ENCODE measurements around the gene BCAS4.
"Not testable (repeated sequence)": the region's sequence is repeated elsewhere in the genome, so short reads cannot be mapped to it uniquely, and the experiment has no call there.

BCAS4 gene, protein sequence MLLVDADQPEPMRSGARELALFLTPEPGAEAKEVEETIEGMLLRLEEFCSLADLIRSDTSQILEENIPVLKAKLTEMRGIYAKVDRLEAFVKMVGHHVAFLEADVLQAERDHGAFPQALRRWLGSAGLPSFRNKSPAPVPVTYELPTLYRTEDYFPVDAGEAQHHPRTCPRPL

DNA sequence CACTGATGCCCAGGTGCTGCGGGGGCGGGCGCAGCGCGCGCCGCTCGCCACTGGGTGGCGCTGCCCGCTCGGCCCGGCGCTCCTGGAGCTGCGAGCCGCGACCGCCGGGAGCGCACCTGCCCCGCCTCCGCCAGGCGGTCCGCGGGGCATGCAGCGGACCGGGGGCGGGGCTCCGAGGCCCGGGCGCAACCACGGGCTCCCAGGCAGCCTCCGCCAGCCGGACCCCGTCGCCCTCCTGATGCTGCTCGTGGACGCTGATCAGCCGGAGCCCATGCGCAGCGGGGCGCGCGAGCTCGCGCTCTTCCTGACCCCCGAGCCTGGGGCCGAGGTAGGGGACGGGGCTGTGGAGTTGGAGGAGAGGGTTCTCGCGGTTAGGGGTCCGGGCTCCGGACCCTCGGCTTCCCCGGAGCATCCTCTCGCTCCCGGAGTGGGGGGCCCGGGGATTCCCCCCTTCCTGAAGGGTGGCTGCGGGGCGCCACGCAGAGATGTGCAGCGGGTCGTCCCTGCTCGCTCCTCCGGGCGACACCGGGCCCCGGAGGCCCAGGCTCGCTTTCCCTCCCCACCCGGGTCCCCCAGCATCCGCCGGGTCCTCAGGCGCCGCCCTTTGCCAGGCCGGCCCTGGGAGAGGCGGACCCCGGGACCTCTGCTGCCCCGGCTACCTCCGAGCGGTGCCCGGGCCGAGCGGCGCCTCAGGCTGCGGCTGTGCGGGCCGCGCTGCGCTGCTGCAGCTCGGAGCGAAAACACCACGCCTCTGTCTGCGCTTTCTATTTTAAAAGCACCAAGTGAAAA, at the start of gene BCAS4:
Gene BCAS4, plus strand, starts transcription at position 216 of the 789 bp plus-strand sequence. Its CDS starts 23 bp downstream, at position 239.
- DNase-seq: peak; percentile 89 to 94

DNA sequence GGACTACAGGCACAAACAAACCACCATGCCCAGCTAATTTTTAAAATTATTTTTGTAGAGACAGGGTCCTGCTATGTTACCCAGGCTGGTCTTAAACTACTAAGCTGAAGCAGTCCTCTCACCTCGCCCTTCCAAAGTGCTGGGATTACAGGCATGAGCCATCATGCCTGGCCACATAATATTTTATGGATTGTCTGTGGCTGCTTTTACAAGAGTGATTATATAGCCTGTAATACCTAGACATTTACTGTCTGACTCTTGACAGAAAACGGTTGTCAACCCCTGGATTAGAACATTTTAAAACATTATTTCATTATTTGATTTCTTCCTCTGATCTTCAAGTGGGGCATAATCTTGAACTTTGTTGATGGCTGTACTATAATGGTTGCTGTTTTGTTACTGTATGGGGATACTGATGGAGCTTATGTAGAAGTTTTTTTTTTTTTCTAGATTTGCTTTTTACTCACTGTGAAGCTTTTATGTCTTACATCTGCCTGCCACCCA, 49.2 kb upstream of the BCAS4 start:
- peak in 1 of 2 experiments; percentile 9 for DNase-seq

DNA sequence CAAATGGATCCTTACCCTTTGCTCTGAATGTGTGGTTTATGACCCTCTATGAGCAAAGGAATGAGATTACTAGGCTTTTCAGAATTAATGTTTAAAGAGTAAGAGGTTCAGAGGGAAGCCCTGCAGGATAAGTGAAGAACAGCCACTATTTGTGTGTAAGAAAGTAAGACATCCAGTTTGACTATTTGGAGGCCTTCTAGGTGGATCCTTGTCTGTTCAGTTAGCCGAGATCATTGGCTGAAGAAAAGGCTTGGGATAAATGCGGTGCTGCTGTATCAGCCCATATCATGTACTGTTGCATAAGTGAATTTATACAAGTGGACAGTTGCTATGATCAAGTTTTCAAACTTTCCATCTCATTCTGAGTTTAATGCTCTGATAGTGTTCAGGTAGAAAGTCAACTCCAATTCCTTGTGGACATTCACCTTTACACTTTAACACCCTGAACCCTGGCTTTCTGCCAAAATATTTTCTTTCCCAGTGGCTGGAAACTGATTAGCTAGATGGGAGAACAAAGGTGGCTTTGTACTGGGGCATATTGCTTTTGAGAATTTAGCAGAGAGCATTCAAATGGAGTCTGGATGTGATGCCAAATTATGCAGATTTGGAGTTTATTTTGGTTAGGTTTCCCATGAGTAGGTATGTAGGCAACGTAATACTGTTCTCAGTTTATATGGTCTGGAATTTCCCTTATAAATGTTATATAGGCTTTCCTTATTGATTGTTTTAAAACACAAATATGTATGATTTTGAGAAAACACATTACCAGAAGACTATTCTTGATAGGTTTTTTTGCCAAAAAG, 48.5 kb upstream of the BCAS4 start:
- peak in 1 of 2 experiments; percentile 12 for DNase-seq

DNA sequence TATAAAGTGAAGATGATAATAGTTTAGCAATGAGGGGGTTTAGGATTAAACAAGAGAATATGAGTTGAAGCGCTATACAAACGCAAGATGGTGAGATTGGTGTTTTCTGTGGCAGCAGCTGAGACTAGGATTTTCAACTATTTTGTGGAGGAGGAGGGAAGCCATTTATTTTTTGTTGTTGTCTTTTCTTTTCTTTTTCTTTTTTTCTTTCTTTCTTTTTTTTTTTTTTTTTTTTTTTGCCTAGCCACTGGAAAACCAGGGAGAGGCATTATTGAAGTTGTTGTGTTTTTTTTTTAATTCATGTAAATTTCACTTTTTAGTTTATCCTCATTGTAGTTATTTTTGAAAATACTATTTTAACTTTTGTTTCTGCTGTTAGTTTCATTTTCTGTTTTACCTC, 47.6 kb upstream of the BCAS4 start:
- DNase-seq: no peak

DNA sequence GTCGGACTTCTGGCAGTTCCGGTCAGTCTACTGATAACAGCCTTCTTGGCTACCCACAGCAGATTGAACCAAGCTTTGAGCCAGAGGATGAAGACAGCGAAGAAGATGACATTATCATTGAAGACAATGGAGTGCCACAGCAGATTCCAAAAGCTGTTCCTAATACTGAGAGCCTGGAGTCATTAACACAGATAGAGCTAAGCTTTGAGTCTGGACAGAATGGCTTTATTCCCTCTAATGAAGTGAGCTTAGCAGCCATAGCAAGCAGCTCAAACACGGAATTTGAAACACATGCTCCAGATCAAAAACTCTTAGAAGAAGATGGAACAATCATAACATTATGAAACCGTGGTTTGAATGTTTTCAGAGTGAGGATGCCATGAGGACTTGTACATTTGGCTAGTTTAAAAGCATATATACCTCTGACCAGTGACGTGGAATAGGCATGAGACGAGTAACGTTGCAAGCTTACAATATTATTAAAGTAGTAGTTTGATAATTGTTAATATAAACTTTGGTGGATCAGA, 44.7 kb upstream of the BCAS4 start:
- DNase-seq: no peak

DNA sequence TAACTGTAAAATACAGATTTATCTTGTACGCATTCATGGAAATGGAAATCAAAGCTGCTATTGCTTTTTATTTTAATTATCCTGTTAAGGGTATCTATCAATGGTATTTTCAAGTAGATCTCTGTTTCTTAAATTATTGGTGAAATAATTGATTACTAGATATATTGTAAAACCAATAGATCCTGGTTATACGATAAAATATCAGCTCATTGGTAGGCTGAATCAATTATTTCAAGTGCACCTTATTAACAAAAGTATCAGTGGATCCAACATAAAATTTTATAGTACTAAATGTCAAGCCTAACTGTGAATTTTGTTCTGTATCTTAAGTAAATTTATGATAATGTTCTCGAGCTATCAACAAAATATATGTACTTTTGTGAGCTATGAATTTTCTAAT, 41.7 kb upstream of the BCAS4 start:
- no peak for DNase-seq

DNA sequence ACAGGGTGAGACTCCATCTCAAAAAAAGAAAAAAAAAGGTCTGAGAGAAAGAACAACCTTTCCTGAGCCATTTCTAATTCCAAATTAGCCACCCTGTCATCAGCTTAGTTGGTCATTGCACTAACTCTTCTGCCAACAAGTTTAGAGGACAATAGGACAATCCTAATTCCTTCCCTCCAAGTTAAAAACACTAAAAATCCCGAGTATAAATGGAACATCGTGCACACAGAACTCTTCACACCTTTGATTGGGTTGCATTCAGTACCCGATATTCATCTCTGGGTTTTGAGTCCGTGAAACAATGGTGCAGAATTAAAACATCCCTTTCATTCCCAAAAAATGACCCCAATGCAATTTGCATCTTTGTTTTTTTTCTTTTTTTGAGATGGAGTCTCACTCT, 40.4 kb upstream of the BCAS4 start:
- no peak for DNase-seq

DNA sequence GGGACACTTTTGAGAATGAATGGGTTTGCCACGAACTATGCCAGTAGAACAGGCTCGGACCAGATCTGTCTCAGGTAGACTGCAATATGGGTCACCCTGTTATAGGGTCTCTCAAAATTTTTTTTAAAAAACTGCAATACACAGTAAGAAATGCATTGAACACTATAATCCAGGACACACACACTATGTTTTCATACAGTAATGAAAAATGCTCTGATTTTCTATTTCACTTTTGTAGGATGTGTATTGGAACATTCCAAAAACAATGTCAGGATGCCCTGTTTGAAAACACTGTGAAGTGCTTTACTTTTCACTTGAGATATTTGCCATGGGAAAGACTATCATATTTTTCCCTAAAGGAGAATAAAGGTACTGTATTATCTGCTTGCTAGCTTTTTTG, 38.4 kb upstream of the BCAS4 start:
- no peak for DNase-seq

DNA sequence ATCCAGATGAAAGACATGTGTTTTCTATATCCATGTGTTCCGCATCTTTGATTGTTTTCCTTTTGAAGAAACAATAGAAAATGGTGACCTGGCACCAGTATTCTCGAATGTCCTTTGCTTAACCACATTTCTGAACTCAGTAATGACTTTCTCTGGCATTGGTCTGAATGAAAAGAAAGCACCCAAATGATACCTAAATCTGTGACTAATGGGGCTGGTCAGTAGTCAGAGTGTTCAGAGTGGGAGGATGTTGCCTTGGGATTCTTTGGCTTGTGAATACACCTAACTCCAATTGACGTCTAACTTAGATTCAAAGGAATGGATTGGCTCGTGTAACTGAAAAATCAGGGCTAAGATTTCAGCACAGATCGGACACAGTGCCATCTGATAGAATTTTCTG, 36.4 kb upstream of the BCAS4 start:
- no peak for DNase-seq

DNA sequence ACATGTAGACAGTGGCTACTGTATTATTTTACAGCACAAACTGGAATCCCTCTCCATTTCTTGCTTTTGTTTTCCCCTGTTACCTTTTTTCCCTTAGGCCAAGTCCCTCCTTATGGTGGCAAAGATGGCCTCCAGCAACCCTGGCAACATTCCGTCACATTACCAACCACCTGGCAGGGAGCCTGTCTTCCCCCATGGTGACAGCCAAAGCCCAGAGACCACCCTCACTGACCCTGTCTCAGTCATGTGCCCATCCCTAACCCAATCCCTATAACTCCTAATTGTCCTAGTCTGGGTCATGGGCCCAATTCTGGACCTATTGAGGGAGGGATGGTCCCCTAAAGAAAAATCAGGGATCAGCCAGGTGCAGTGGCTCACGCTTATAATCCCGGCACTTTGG, 35.9 kb upstream of the BCAS4 start:
- DNase-seq: no peak

DNA sequence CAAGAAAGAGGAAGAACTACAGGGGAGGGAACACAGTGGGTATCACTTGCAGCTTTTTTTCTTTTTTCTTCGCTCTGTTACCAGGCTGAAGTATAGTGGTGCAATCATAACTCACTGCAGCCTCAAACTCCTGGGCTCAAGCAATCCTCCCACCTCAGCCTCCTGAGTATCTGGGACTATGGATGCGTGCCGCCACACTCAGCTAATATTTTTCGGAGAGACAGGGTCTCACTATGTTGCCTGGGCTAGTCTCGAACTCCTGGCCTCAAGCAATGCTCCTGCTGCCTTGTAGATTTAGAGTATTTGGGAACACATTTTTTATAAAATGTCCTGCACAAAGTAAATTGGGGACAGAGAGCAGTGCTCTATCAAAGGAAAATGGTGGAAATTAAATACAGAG, 35.2 kb upstream of the BCAS4 start:
- no peak for DNase-seq

DNA sequence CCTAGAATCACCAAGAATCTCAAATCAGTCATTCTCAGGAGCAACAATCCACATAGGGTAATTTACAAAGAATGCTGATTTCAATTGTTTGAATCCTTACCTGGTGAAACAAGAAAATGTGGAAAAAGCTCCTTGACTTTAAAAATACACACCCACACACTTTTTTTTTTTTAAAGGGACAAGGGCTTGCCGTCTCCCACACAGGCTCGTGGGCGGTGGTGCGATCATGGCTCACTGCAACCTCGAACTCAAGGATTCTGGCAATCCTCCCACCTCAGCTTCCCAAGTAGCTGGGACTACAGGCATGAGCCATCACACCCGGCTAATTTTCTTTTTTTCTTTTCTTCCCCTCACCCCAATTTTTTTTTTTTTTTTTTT, 32.8 kb upstream of the BCAS4 start:
- no peak for DNase-seq

DNA sequence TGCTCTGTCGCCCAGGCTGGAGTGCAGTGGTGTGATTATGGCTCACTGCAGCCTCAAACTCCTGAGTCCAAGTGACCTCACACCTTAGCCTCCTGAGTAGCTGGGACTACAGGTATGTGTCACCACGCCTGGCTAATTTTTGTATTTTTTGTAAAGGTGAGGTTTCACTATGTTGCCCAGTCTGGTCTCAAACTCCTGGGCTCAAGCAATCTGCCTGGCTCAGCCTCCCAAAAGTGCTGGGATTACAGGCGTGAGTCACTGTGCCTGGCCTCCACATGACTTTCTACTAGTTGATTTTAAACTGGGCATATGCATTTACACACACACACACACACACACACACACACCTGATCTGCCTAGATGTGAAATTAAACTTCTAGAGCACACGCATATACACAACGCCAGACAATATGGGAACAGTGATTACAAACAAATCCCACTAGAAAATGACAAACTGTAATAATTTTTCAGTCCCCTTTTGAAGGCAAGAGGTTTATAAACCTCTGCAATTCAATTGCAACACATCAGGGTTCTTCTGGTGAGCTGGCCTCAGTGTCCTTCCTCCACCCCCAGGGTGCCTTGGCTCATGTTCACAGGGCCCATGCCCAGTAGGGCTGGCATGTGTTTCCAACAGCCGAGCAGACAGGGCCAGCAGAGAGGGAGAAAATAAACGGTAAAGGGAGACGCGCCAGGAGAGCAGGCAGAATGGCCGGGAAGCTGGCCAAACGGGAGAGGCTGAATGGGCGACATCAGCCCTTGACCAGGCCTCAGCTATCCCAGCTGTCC, 32.2 kb upstream of the BCAS4 start:
- no peak for DNase-seq

DNA sequence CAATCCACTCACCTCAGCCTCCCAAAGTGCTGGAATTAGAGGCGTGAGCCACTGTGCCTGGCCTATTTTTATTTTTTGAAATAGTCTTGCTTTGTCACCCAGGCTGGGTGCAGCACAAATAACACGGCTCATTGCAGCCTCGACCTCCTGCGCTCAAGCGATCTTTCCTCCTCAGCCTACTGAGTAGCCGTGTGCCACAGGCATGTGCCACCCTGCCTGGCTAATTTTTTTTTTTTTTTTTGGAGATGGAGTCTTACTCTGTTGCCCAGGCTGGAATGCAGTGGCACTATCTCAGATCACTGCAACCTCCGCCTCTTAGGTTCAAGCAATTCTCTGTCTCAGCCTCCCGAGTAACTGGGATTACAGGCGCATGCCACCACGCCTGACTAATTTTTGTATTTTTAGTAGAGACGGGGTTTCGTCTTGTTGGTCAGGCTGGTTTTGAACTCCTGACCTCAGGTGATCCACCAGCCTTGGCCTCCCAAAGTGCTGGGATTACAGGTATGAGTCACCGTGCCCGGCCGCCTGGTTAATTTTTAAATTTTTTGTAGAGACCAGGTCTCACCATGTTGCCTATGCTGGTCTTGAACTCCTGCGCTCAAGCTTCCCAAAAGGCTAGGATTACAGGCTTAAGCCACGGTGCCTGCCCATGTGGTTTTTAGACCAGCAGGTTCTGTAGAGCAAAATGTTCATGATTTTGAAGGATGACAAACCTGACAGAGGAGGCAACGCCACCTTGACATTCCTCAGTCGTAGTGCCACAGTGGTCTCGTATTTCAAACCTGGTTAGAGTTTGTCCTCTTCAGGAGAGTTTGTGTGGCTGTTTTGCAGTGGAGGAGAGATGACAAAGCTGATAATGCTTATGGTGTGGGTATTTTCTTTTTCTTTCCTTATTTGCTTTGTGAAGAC, 31.1 kb upstream of the BCAS4 start:
- not testable (repeated sequence) for DNase-seq

DNA sequence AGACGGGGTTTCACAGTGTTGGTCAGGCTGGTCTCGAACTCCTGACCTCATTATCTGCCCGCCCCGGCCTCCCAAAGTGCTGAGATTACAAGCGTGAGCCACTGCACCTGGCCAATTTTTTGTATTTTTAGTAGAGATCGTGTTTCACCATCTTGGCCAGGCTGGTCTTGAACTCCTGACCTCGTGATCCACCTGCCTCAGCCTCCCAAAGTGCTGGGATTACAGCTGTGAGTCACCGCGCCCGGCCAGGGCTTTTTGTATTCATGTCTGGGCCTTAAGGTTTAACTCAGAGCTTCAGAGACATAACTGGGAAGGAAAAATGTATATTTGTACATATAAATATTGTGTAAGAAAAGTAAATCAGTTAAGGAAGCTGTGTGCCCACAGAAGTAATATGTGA, 29.6 kb upstream of the BCAS4 start:
- DNase-seq: not testable (repeated sequence)

DNA sequence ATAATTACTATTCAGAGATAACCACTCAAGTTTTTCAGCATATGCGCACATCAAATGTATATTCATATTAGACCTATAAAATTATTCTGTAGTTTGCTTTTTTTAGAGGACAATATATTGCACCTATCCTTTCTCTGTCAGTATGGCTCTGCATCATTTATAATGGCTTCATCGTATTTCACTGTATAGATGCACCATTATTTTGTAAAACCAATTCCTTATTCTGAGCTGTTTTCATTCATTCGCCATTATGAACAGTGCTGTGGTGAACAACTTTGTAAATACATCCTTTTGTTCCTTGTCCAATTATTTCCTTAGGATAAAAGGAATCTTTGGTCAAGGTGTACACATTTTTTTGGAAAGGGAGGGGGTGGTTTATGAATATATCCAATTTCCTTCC, 29.2 kb upstream of the BCAS4 start:
- no peak for DNase-seq

DNA sequence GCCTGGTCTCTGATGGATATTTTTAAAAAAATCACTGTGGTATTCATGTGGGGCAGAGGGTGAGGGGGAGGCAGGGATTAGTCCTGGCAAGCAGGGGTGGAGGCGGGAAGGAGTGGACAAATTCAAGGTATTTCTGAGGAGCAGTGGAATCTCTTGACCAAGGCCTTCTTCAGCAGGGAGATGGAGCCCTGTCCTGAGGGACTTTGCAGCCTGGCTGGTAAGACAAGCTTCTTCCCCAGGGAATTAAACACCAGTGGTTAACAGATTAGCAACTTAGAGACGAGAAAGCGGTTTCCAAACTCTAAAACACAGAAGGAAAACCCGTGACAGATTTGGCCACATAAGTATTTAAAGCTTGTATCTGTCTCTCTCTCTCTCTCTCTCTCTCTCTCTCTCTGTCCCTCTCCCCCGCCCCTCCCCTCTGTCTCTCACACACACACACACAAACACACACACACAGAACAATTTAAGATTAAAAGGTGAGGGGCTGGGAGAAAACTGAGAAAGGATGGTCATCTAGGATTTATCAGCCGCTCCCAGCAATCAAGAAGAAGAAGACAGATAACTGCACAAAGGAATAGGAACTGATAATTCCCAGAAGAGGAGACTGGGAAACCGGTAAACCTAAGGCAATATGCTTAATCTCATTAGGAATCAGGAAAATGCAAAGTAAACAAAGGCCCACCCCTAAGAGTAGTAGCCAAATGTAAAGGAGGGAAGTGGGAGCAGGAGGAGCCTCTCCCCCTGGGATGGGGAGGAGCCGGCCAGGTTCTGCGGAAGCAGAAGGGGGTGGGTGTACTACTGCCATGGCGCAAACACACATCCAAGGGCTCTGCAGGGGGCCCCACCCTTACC, 27.7 kb upstream of the BCAS4 start:
- not testable (repeated sequence) for DNase-seq

DNA sequence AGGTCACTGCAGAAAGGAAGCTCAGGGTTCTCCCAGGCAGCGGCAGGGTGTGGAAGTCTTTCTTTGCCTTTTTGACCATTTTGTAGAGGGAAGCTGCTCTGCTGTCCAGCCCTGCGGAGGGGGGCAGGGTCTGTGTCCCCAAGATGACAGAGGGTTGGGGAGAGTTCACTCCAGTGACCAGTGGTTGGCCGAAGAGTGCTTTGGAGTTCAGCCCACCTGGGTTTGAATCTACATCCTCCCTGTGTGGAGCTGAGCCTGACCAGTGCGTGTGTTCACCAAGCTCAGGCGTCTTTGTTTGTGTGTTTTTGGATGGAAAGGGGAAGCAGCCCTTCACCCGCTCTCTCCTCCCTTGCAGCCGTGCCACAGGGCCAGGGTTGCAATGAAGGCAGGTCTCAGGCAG, 25.9 kb upstream of the BCAS4 start:
- DNase-seq: not testable (repeated sequence)

DNA sequence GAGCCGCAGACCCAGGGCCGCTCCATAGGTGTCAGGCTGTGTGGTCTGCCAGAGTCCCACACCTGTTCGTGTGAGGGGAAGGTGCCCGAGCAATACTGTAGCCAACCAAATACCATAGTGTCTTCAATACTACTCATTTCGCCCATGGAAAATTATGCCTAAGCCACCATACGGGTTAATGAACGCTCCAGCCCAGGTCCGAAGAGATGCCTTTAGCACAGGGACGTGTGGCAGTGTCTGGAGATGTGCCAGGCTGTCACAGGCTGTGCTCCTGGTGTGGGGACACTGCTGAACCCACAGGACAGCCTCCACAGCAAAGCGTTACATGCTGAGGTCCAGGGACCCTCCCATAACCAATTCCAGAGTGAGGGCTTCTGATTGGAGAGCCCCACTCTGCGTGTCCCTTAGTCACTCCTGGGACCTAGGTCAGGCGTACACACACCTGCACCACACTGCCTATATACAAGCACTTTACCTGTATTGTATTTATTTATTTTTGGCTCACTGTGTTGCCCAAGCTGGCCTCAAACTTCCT, 25.2 kb upstream of the BCAS4 start:
- not testable (repeated sequence) for DNase-seq

DNA sequence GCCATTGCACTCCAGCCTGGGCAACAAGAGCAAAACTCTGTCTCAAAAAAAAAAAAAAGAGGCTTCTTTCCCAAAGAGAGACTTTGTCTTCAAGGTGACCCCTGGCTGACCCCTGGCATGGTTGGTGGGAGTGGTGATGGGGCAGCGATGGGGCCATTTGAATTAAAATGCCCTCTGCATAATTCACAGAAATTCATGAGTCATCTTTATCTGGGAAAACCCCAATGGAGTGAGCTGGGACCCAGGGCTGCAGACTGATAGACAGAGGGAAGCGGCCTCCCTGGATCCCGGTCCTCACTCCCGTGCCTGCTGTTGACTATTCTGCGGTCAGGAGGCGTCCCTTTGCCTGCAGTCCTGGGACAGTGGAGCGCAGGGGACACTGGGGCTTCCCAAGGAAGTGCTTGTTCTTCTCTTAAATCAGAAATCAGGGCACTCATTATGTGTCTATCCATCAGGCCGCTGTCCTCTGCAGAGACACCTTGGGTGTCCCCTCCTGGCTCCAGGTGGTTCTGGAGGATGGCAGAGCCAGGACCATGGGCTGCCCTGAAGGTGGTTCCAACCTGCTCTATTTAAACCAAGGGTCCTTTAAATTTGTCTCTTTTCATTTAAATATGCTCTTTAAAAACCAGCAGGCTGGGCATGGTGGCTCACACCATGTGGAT, 23.3 kb upstream of the BCAS4 start:
- not testable (repeated sequence) for DNase-seq

All from activated T-cell treated with anti-CD3 and anti-CD28 coated beads, Interleukin-2, amount 50 U/mL, for 48 hours (primary cell).